AG10803 (cell line): Measurements from ENCODE around the gene NOBOX.

Experiments
- DNase-seq: peaks from one replicate; pipeline ENCODE4 v3.0.0; 2010; ENCODE audit warnings: low read depth
- H3K4me3 ChIP-seq: 2 replicates; pipeline ENCODE4 v1.5.1; 2011; ENCODE audit warnings: mild to moderate bottlenecking, low read length, control low read depth
- CTCF ChIP-seq: conservative IDR thresholded peaks from 2 replicates; pipeline ENCODE4 v1.5.1; 2011; ENCODE audit warnings: mild to moderate bottlenecking, low read length, control low read depth, inconsistent platforms

Gene NOBOX

GRCh38 chr7:144403649-144404061, at the start of gene NOBOX:
NOBOX (minus strand) TSS chr7:144403693.
- no peak for TF ChIP-seq CTCF
- H3K4me3 ChIP-seq: no peak within 1 kb of the TSS
- DNase-seq: no peak

DNA sequence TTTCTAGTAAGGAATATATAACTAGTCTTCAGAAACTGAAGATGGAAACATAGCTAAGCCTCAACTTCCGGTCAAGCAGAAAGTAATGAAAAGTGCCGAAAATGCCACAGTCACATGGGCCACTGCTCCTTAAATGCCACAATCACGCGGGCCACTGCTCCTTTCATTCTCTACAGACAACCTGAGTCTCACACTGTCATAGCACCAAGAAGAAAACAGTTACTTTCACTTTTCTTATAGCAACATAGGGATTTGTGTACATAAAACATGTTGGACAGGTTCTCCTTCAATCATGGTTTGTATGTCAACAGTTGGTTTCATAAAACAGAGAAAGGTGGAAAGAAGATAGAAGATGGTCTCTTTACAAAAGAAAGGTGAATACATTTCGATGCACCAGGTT, 48.6 kb upstream of the NOBOX start:
- no peak for TF ChIP-seq CTCF
- DNase-seq: no peak
- H3K4me3 ChIP-seq: no peak overlapping the region

DNA sequence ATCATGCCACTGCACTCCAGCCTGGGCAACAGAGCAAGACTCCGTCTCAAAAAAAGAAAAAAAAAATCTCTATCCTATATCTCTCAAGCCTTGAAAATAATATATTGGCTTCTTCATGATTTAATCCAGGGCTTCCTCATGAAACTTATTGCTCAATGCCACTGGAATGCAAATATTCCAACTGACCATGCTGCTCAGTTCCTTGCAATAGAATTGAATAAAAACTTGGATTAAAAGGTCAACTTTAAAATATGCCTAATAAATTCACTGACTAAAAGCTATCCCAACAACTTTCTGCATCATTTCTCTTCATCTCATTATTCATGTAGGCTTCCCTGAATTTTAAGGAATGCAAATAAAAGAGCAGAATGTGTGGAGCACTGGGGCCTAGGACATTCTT, 42.1 kb upstream of the NOBOX start:
- no peak for DNase-seq
- H3K4me3 ChIP-seq: no peak overlapping the region
- no peak for TF ChIP-seq CTCF

- no peak for DNase-seq
- no peak for TF ChIP-seq CTCF
These were observed 36.3 kb upstream of the NOBOX start for GRCh38 chr7:144439717-144440205.

DNA sequence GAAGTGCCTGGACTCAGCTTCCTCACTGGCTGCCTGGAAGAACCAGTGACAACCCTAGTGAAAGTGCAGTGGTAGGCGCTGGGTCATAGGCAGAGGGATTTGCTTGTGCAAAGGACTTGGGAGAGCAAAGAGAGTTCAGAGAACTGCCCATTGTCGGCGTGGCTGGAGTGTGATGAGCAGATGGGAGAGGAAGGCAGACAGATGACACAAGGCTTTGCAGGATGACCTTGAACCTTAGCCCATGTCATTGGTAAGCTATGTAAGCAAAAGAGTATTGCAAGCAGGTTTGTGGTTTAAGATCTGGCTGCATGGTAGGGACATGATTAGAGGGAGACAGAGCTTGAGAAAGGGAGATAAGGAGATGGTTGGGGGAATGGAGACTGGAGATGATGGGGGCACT, 35.3 kb upstream of the NOBOX start:
- TF ChIP-seq CTCF: no peak
- DNase-seq: no peak
- no peak overlapping the region for H3K4me3 ChIP-seq

More at GRCh38 chr7:144439717-144440205, 36.3 kb upstream of the NOBOX start:
- H3K4me3 ChIP-seq: no peak overlapping the region

DNA sequence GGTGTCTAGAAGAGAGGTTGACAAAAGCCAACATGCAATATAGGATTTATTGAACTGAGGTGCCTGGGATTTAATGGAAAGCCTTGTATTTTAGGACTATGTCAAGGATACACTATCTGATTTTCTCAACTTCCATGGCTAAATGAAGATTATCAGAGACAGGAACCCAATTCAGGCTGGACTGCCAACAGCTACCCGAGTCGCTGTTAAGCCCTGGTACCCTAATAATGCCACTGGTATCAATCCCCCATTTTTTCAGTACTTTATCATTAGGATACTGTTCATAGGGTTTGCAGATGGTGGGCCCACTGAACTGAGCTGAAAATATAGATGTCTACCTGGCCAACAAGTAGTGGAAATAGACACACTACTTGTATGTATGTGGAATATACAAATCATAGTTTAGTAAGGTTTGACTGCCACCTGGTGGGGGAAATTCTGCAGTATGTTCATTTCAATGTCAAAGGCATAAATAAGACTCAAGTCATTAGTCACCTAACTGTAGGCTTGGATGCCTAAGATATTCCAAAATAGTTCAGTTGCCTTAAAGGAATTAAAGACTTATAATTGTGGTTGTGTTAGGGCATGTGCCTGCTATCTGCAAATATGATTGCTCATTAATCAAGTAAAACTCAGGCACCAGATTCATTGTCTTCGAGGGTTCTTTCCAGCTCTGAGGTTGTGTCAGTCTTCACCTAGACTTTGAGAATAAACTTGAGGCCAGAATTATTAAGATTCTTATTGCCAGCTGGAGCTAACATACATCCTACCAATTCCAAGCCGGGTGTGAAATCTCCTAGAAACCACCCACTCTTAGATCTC, 34.1 kb upstream of the NOBOX start:
- DNase-seq: peak; percentile 60
- TF ChIP-seq CTCF: peak; percentile 60

GRCh38 chr7:144436500-144436899, 33.0 kb upstream of the NOBOX start:
- no peak for DNase-seq
- no peak overlapping the region for H3K4me3 ChIP-seq
- no peak for TF ChIP-seq CTCF

More for the DNA sequence above, 34.1 kb upstream of the NOBOX start:
- H3K4me3 ChIP-seq: no peak overlapping the region
